ENCODE data around the gene PLD5.

Gene PLD5

DNA sequence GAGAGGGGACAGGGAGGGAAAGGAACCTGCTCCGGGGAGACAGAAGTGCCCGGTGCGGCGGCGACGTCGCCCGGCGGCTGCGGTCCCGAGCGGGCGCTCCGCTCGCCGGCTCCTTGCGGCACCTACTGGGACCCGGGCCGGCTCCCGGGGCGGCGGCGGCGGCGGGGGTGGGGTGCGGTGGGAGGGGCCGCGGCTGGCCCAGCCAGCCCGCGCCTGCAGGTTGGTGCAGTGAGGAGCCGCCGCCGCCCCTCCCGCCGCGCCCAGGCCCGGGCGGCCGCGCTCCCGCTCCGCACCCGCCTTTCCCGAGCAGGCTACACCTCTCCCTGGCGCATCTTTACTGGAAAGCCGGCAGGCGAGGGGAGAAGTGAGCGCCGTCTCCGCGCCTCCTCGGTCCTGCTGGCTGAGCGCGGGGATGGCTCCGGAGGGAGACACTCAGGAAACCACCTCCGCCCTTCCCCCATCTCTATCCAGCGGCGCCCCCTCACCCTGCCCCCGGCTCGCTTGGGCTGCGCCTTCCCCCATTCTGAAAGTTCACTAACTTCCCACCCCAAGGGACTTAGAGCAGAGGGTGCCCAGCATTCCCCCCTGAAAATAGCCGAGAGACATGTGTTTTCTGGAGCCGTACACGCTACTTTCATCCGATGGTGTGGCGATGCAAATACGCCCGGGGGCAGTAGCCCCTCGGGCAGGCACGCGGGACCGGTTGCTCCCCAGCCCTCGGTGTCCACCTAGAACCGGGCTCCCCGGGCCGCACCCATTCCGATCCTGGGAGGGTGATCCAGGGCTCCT, at the start of gene PLD5:
TSS of gene PLD5 (minus strand) at position 127 of the 789 bp plus-strand sequence.
- Histone ChIP-seq H3K4me3 (ENCODE audit: low read length) (peak within 1 kb of the TSS; percentile 69), H3K36me3 (ENCODE audit: control insufficient read depth, insufficient read depth, low read length, severe bottlenecking) (no peaks in the 10 kb centered on the region), H3K9me3 (ENCODE audit: control insufficient read depth, low read length) (no peaks in the 10 kb centered on the region), H3K27me3 (replicated peaks; ENCODE audit: control insufficient read depth, insufficient read depth, low read length) (peaks cover 31% of the 10 kb centered on the region), H3K9ac (ENCODE audit: low read length) (no peak within 1 kb of the TSS), H3K4me1 (ENCODE audit: control insufficient read depth, insufficient read depth, low read length) (peaks cover 9% of the 10 kb centered on the region)
- DNase-seq (ENCODE audit: low read depth): no peak

DNA sequence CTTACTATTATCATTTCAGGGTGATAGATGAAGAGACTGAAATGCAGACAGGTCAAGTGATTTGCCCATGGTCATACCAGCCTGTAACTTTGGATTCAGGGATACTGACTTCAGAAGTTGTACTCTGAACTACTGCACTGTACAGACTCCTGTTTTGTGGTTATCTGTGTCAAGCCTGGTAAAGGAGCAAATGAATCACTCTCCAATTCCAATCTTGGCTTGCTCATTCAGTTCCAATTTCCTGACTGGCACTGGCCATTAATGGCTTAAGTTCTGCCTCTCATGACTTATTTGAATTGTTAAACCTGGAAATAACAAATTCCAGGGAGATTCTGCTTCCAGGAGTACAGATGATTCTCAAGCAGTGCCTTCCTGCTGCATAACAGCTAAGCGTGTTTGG, 45.4 kb upstream of the PLD5 start:
- H3K4me1 ChIP-seq (ENCODE audit: control insufficient read depth, insufficient read depth, low read length): no peaks in the 10 kb centered on the region
- no peak for DNase-seq (ENCODE audit: low read depth)
- H3K9ac ChIP-seq (ENCODE audit: low read length): no peak overlapping the region

DNA sequence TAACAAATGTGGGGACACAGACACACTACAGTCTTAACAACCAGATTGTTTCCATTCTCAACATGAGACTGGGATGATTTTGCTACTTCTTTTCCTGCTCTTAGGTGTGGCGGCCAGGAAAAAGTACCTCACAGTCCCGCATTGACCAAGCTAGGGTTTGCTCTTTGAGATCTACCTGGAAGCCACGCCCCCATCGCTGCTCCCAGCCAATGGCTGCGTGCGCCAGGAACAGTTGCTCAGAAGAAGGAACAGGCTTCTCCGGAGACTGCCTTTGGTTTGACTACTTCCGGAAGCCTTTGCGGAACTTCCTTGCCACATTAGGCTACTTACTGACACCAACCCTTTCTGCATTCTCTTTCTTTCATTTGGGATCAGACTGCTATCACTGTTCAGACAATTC, 44.2 kb upstream of the PLD5 start:
- H3K4me1 ChIP-seq (ENCODE audit: control insufficient read depth, insufficient read depth, low read length): no peaks in the 10 kb centered on the region
- H3K36me3 ChIP-seq (ENCODE audit: control insufficient read depth, insufficient read depth, low read length, severe bottlenecking): no peaks in the 10 kb centered on the region
- no peaks in the 10 kb centered on the region for H3K27me3 ChIP-seq (replicated peaks; ENCODE audit: control insufficient read depth, insufficient read depth, low read length)
- H3K9me3 ChIP-seq (ENCODE audit: control insufficient read depth, low read length): peaks cover 4% of the 10 kb centered on the region
- no peak for DNase-seq (ENCODE audit: low read depth)
- no peak overlapping the region for H3K4me3 ChIP-seq (ENCODE audit: low read length)
- no peak overlapping the region for H3K9ac ChIP-seq (ENCODE audit: low read length)

More for the DNA sequence above, 45.4 kb upstream of the PLD5 start:
- Histone ChIP-seq H3K27me3 (replicated peaks; ENCODE audit: control insufficient read depth, insufficient read depth, low read length) (no peaks in the 10 kb centered on the region), H3K9me3 (ENCODE audit: control insufficient read depth, low read length) (peaks cover 4% of the 10 kb centered on the region), H3K36me3 (ENCODE audit: control insufficient read depth, insufficient read depth, low read length, severe bottlenecking) (no peaks in the 10 kb centered on the region), H3K4me3 (ENCODE audit: low read length) (no peak overlapping the region)

DNA sequence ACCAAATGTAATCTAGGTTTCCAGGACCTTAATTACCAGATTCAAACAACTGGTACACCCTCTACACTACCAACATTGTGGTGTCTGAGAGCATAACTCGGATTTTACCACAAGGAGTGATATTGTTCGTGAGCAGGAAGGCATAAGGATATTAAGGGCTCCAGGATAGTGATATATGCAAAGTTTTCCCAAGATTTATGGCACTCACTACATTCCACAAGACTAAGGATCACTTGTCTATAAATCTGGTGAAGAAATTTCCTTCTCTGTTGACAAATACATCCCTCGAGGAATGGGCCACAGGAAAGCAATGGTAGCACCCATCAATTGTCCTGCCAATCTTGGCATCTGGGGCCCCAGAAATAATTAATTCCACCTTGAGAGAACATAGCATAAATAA, 43.1 kb upstream of the PLD5 start:
- DNase-seq (ENCODE audit: low read depth): no peak
- H3K9me3 ChIP-seq (ENCODE audit: control insufficient read depth, low read length): peaks cover 4% of the 10 kb centered on the region
- no peak overlapping the region for H3K4me3 ChIP-seq (ENCODE audit: low read length)
- H3K4me1 ChIP-seq (ENCODE audit: control insufficient read depth, insufficient read depth, low read length): no peaks in the 10 kb centered on the region
- no peaks in the 10 kb centered on the region for H3K36me3 ChIP-seq (ENCODE audit: control insufficient read depth, insufficient read depth, low read length, severe bottlenecking)
- H3K27me3 ChIP-seq (replicated peaks; ENCODE audit: control insufficient read depth, insufficient read depth, low read length): no peaks in the 10 kb centered on the region
- no peak overlapping the region for H3K9ac ChIP-seq (ENCODE audit: low read length)

DNA sequence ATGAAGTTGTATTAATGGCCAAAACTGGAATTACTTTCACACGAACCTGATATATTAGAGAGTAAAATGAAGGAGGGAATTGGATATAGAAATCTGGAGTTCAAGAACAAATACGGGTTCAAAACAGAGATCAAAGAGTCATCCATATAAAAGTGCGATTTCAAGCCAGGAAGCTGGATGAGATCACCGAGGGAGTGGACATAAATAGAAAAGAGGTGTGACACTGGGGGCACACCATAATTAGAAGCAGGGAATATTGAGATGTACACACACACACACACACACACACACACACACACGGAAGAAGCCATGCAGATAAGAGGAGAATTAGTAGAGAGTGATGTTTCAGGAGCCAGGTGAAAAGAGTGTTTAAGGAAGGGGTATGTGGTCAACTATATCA, 32.3 kb upstream of the PLD5 start:
- H3K27me3 ChIP-seq (replicated peaks; ENCODE audit: control insufficient read depth, insufficient read depth, low read length): no peaks in the 10 kb centered on the region

DNA sequence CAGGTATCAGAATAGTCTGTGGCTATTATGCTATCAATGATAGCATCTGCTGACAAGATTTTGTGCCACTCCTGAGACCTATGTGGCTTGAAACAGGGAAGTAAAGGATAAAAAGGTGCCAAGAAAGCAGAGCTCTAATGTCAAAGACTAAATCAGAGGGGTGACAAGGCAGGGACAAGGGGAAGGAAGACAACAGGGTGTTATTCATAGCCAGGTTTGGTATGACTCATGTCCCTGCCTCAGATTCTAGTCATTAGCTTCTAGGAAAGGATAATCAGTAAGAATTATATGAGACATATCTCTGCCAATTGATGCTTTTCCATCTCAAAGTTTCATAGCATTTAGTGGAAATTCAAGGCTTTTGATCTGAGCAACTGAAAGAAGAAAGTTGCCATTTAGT, 31.8 kb upstream of the PLD5 start:
- Histone ChIP-seq H3K36me3 (ENCODE audit: control insufficient read depth, insufficient read depth, low read length, severe bottlenecking) (no peaks in the 10 kb centered on the region), H3K4me3 (ENCODE audit: low read length) (no peak overlapping the region), H3K9ac (ENCODE audit: low read length) (no peak overlapping the region), H3K27me3 (replicated peaks; ENCODE audit: control insufficient read depth, insufficient read depth, low read length) (no peaks in the 10 kb centered on the region), H3K9me3 (ENCODE audit: control insufficient read depth, low read length) (no peaks in the 10 kb centered on the region), H3K4me1 (ENCODE audit: control insufficient read depth, insufficient read depth, low read length) (no peaks in the 10 kb centered on the region)
- DNase-seq (ENCODE audit: low read depth): no peak

More for the DNA sequence above, 32.3 kb upstream of the PLD5 start:
- no peaks in the 10 kb centered on the region for H3K9me3 ChIP-seq (ENCODE audit: control insufficient read depth, low read length)
- no peak overlapping the region for H3K4me3 ChIP-seq (ENCODE audit: low read length)
- H3K36me3 ChIP-seq (ENCODE audit: control insufficient read depth, insufficient read depth, low read length, severe bottlenecking): no peaks in the 10 kb centered on the region
- H3K9ac ChIP-seq (ENCODE audit: low read length): no peak overlapping the region
- no peaks in the 10 kb centered on the region for H3K4me1 ChIP-seq (ENCODE audit: control insufficient read depth, insufficient read depth, low read length)
- no peak for DNase-seq (ENCODE audit: low read depth)

DNA sequence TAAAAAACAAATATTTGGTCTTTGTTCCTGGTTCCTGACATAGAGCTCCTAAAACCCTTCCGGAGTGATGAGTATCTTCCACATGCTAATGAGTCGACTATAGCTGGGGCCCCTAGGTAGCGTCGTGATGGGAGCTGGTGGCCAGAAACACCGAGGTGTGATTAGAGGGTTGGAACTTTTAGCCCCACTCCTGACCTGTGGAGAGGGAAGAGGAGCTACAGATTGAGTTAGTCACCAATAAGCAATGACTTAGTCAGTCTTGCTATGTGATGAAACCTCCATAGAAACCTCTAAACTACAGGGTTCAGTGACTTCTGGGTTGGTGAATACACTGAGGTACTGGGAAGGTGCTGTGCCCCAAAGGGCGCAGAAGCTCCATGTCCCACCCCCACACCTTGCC, 30.1 kb upstream of the PLD5 start:
- Histone ChIP-seq H3K9ac (ENCODE audit: low read length) (no peak overlapping the region), H3K4me3 (ENCODE audit: low read length) (no peak overlapping the region), H3K36me3 (ENCODE audit: control insufficient read depth, insufficient read depth, low read length, severe bottlenecking) (no peaks in the 10 kb centered on the region), H3K4me1 (ENCODE audit: control insufficient read depth, insufficient read depth, low read length) (no peaks in the 10 kb centered on the region), H3K27me3 (replicated peaks; ENCODE audit: control insufficient read depth, insufficient read depth, low read length) (no peaks in the 10 kb centered on the region), H3K9me3 (ENCODE audit: control insufficient read depth, low read length) (no peaks in the 10 kb centered on the region)
- DNase-seq (ENCODE audit: low read depth): no peak

DNA sequence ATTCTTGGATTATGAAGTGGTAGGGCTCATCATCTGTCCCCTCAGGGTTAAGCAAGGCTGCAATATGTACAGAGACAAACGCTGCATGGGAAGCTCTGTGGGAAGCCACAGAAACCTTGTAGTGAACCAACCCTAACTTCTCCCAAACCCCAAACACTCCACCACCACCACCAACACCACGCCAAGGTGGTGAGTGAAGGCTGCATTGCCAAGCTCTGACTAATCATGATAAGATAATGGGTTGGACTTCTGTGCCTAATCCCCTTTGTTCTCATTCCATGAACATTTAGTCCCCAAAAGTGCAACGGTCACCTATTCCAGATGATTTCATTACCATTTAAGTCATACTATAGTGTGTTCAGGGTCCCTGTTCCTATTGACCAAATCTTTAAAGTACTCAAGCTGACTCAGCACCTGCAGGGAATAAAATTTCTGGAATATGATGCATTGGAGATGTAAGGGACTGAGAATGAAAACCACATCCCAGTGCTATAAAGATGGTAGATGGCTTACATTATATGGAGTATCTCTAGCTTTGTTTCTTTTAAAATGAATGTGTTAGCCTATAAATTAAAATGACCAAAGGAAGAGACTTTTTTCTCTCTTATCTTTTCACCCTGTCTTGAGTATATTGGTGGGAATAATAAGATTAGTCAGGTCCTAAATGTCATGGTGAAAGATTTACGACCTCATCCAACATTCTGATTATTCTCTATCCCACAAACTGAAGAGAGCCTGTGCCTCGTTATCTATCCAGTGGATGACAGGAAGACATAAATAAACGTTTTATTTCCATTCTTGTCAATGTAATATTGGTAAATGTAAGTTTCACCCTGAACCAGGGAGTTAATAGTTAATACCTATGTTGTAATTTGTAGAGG, 22.6 kb upstream of the PLD5 start:
- Histone ChIP-seq H3K36me3 (ENCODE audit: control insufficient read depth, insufficient read depth, low read length, severe bottlenecking) (no peaks in the 10 kb centered on the region), H3K9ac (ENCODE audit: low read length) (no peak overlapping the region), H3K9me3 (ENCODE audit: control insufficient read depth, low read length) (no peaks in the 10 kb centered on the region), H3K27me3 (replicated peaks; ENCODE audit: control insufficient read depth, insufficient read depth, low read length) (no peaks in the 10 kb centered on the region), H3K4me3 (ENCODE audit: low read length) (no peak overlapping the region), H3K4me1 (ENCODE audit: control insufficient read depth, insufficient read depth, low read length) (no peaks in the 10 kb centered on the region)
- DNase-seq (ENCODE audit: low read depth): no peak

DNA sequence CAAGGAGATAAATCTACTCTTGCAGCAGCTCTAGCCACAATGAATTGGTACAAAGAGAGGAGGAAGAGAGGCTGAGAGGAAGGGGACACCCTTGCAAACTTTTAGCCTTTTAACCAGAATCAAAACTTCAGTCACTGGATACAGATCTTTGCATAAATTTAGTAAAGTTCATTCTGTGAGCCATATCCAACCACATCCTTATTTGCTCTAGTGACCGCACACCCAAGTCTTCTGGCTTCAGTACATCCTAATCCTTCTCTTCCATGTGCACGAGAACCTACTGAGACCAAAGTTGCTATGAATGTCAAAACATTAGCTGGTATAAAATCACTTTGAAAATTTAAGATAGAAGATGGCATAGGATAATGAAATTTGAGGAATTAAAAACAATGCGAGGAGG, 21.9 kb upstream of the PLD5 start:
- H3K9me3 ChIP-seq (ENCODE audit: control insufficient read depth, low read length): no peaks in the 10 kb centered on the region
- no peaks in the 10 kb centered on the region for H3K4me1 ChIP-seq (ENCODE audit: control insufficient read depth, insufficient read depth, low read length)
- H3K4me3 ChIP-seq (ENCODE audit: low read length): no peak overlapping the region
- no peak overlapping the region for H3K9ac ChIP-seq (ENCODE audit: low read length)
- H3K36me3 ChIP-seq (ENCODE audit: control insufficient read depth, insufficient read depth, low read length, severe bottlenecking): no peaks in the 10 kb centered on the region
- DNase-seq (ENCODE audit: low read depth): no peak
- H3K27me3 ChIP-seq (replicated peaks; ENCODE audit: control insufficient read depth, insufficient read depth, low read length): no peaks in the 10 kb centered on the region

DNA sequence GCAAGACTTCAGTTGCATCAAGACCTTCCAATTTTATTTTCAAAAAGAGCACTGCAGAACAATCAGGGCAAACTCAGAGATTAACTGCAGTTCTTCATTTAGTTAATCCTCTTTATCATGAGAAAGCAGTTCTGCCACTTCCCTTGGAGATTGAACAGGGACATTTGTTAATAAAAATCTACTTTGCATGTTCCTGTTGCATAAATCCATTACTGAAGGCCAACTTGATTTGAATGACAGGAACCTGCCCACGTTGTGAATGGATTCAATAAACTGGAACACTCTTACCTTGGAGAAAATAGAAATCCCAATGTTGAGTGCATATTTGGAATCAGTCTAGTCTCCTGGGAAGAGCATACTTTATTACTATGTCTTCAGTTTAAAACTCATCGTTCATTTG, 19.6 kb upstream of the PLD5 start:
- no peaks in the 10 kb centered on the region for H3K27me3 ChIP-seq (replicated peaks; ENCODE audit: control insufficient read depth, insufficient read depth, low read length)
- no peaks in the 10 kb centered on the region for H3K36me3 ChIP-seq (ENCODE audit: control insufficient read depth, insufficient read depth, low read length, severe bottlenecking)
- no peak overlapping the region for H3K9ac ChIP-seq (ENCODE audit: low read length)
- DNase-seq (ENCODE audit: low read depth): no peak
- H3K4me3 ChIP-seq (ENCODE audit: low read length): no peak overlapping the region
- no peaks in the 10 kb centered on the region for H3K9me3 ChIP-seq (ENCODE audit: control insufficient read depth, low read length)
- no peaks in the 10 kb centered on the region for H3K4me1 ChIP-seq (ENCODE audit: control insufficient read depth, insufficient read depth, low read length)

DNA sequence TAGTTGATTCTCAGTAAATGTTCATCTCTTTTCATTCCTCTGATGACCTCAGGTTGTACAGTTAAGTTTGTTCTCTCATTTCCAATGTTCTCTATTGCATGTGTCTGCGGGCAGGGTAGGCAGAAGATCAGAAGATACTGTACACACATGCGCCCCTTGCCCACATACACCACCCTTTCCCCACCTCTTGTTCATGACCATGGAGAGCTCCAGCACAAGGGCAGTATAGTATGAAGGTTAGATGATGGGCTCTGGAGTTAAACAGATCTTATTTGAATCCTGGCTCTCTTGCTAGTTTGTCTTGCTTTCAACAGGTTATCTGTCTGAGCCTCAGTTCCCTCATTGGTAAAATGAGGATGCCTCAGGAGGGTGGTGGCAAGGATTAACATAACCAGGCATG, 17.8 kb upstream of the PLD5 start:
- DNase-seq (ENCODE audit: low read depth): no peak
- H3K4me3 ChIP-seq (ENCODE audit: low read length): no peak overlapping the region

More for the DNA sequence above, 17.8 kb upstream of the PLD5 start:
- no peaks in the 10 kb centered on the region for H3K27me3 ChIP-seq (replicated peaks; ENCODE audit: control insufficient read depth, insufficient read depth, low read length)
- H3K36me3 ChIP-seq (ENCODE audit: control insufficient read depth, insufficient read depth, low read length, severe bottlenecking): no peaks in the 10 kb centered on the region
- H3K9me3 ChIP-seq (ENCODE audit: control insufficient read depth, low read length): peaks cover 5% of the 10 kb centered on the region
- H3K4me1 ChIP-seq (ENCODE audit: control insufficient read depth, insufficient read depth, low read length): no peaks in the 10 kb centered on the region
- H3K9ac ChIP-seq (ENCODE audit: low read length): no peak overlapping the region

All from adipocyte (in vitro differentiated cells).